B cell (primary cell): ENCODE results near the gene RAPGEF6. TPM values are rescaled to one million over a fixed set of nuclear protein-coding genes. Genes with fewer than 3 reads are reported as not detected.

ENCODE experiments used
- ATAC-seq: fragments of 200-7000 bp; cut with Tn5 transposase; one replicate; pipeline ENCODE4 v1.10.0; 2021; ENCODE audit warnings: low read depth, mild to moderate bottlenecking, moderate number of reproducible peaks, moderate library complexity
- CTCF ChIA-PET: fragments of 350-600 bp; sonication (Branson Sonifier 250); formaldehyde crosslinking; loops from one replicate; lab custom pipeline; 2021; ENCODE audit warnings: antibody characterized with exemption, inconsistent platforms; lab: Charles Lee
- POLR2A ChIA-PET: fragments of 350-600 bp; sonication (Branson Sonifier 250); formaldehyde crosslinking; loops from one replicate; lab custom pipeline; 2021; ENCODE audit warnings: antibody characterized with exemption; lab: Charles Lee
- DNase-seq: peaks from one replicate; pipeline ENCODE4 v3.0.0; 2013
- H2AFZ ChIP-seq: 2 replicates; pipeline ENCODE4 v1.6.1; 2012; ENCODE audit warnings: mild to moderate bottlenecking, low read depth, low read length; ENCODE audit not compliant: insufficient read depth, poor library complexity, severe bottlenecking
- H3K27ac ChIP-seq, 2 donors: 1 replicate in 1 of 2; 2 replicates in 1 of 2; pipeline ENCODE4 v1.5.1; 2012 to 2013; ENCODE audit warnings: low read length in 2 of 2, mild to moderate bottlenecking in 2 of 2, moderate library complexity in 1 of 2
- H3K27me3 ChIP-seq, 4 experiments: fragments of 200-600 bp in 1 of 4; sonication (generic) in 1 of 4; replicated peaks in 1 of 4; 1 replicate in 2 of 4; 2 replicates in 2 of 4; pipeline versions ENCODE4 v1.6.1 to v1.7.0; 2013 to 2016; ENCODE audit warnings: low read length in 3 of 4, mild to moderate bottlenecking in 2 of 4, mixed read lengths in 1 of 4, moderate library complexity in 1 of 4; ENCODE audit not compliant: insufficient read depth in 4 of 4, control insufficient read depth in 3 of 4; ENCODE audit errors: control extremely low read depth in 1 of 4
- H3K36me3 ChIP-seq, 2 experiments: replicated peaks in 1 of 2; 1 replicate in 1 of 2; 2 replicates in 1 of 2; pipeline versions ENCODE4 v1.6.1 to v1.7.1; 2013; ENCODE audit warnings: low read length in 1 of 2; ENCODE audit not compliant: insufficient read depth in 2 of 2, control insufficient read depth in 1 of 2; ENCODE audit errors: control extremely low read depth in 1 of 2, extremely low read depth in 1 of 2
- H3K4me1 ChIP-seq, 2 donors: fragments of 200-600 bp in 1 of 2; sonication (generic) in 1 of 2; 1 replicate in 1 of 2; 2 replicates in 1 of 2; pipeline versions ENCODE4 v1.5.1 to v1.6.1; 2013 to 2017; ENCODE audit warnings: low read length in 2 of 2; ENCODE audit not compliant: control insufficient read depth in 2 of 2, insufficient read depth in 2 of 2
- H3K4me2 ChIP-seq: replicated peaks from 2 replicates; pipeline ENCODE3; 2012; ENCODE audit warnings: mild to moderate bottlenecking, low read depth, low read length; ENCODE audit not compliant: poor library complexity, severe bottlenecking
- H3K4me3 ChIP-seq, 5 experiments: fragments of 200-600 bp in 1 of 5; sonication (generic) in 1 of 5; 1 replicate in 3 of 5; 2 replicates in 2 of 5; pipeline versions ENCODE4 v1.5.1 to v1.7.0; 2011 to 2016; ENCODE audit warnings: low read length in 4 of 5, mild to moderate bottlenecking in 4 of 5, low read depth in 2 of 5, control low read depth in 1 of 5, moderate library complexity in 1 of 5; ENCODE audit not compliant: insufficient read depth in 1 of 5; ENCODE audit errors: control extremely low read depth in 1 of 5, extremely low read depth in 1 of 5
- H3K79me2 ChIP-seq: fragments of 200-600 bp; sonication (generic); one replicate; pipeline ENCODE4 v1.6.0; 2016; ENCODE audit warnings: low read length; ENCODE audit not compliant: control insufficient read depth, insufficient read depth
- H3K9ac ChIP-seq: fragments of 200-600 bp; sonication (generic); 2 replicates; pipeline ENCODE4 v1.6.1; 2017; ENCODE audit warnings: mild to moderate bottlenecking, low read length, moderate library complexity
- H3K9me3 ChIP-seq, 3 donors: one replicate each; pipeline versions ENCODE4 v1.6.1 to v1.7.1; 2013; ENCODE audit warnings: low read length in 2 of 3; ENCODE audit not compliant: control insufficient read depth in 2 of 3, insufficient read depth in 1 of 3; ENCODE audit errors: control extremely low read depth in 1 of 3
- H4K20me1 ChIP-seq: 2 replicates; pipeline ENCODE4 v1.6.0; 2012; ENCODE audit warnings: mild to moderate bottlenecking, low read length; ENCODE audit not compliant: insufficient read depth, control insufficient read depth, poor library complexity, severe bottlenecking
- H3K27ac Mint-ChIP-seq: one replicate; pipeline ENCODE4 v1.8.0; 2021; ENCODE audit warnings: mixed read lengths
- H3K27me3 Mint-ChIP-seq: one replicate; pipeline ENCODE4 v1.8.0; 2021; ENCODE audit warnings: mixed read lengths
- H3K4me1 Mint-ChIP-seq: one replicate; pipeline ENCODE4 v1.8.0; 2021; ENCODE audit warnings: mixed read lengths
- H3K4me3 Mint-ChIP-seq: one replicate; pipeline ENCODE4 v1.8.0; 2021; ENCODE audit warnings: mixed read lengths
- H3K9me3 Mint-ChIP-seq: one replicate; pipeline ENCODE4 v1.8.0; 2022; ENCODE audit warnings: mixed read lengths; ENCODE audit not compliant: insufficient read depth
- CTCF ChIP-seq: fragments of 200-600 bp; IDR thresholded peaks from one replicate; pipeline ENCODE4 v1.8.0; 2022; ENCODE audit warnings: antibody characterized with exemption, mild to moderate bottlenecking
- EZH2 ChIP-seq: IDR thresholded peaks from 2 replicates; pipeline ENCODE4 v1.6.1; 2012; ENCODE audit warnings: borderline replicate concordance, low read depth, mild to moderate bottlenecking, moderate library complexity, low read length; ENCODE audit not compliant: insufficient read depth, poor library complexity, severe bottlenecking
- WGBS: methylation state at CpG from one replicate; pipeline ENCODE4 v1.1.5; 2013; ENCODE audit warnings: missing lambda C conversion rate; ENCODE audit not compliant: insufficient coverage; 5-methylcytosine and 5-hydroxymethylcytosine counted together
- intact Hi-C: fragments of 100-400 bp; cut with micrococcal nuclease; formaldehyde crosslinking; loops from one replicate; pipeline ENCODE4 v1.10.0; 2022
- polyA plus RNA-seq: library from polyadenylated mRNA; depleted of rRNA; stranded (reverse); fragments of >200 nt; gene quantifications from 2 replicates; pipeline ENCODE4 v1.2.3, GENCODE V29; 2012
- total RNA-seq, 2 donors: library from RNA; stranded (reverse); fragments of 120-200 nt in 1 of 2; gene quantifications; 1 replicate in 1 of 2; 2 replicates in 1 of 2; pipeline versions ENCODE4 v1.2.3 to v1.2.4, GENCODE V29; 2013 to 2022

Gene RAPGEF6
- total and polyA plus RNA-seq, 2 donors (not counting 1 experiment from before 2014, with no cell fraction given) = 9.8 to 56.2 TPM

GRCh38 chr5:131630208-131630962 lies 4.6 kb downstream of the RAPGEF6 start:
- TF ChIP-seq EZH2 = no peak
- TF ChIP-seq CTCF = no peak
- ATAC-seq = no peak
- Mint-ChIP-seq H3K9me3 (no peaks in the 10 kb centered on the region), H3K4me1 (peaks cover 46% of the 10 kb centered on the region), H3K27ac (no peak overlapping the region), H3K27me3 (no peaks in the 10 kb centered on the region), H3K4me3 (no peak overlapping the region)
- H2AFZ ChIP-seq = no peak overlapping the region
- H3K4me1 ChIP-seq = peaks cover 25 to 28% of the 10 kb centered on the region in 2 donors
- H3K9ac ChIP-seq = no peak overlapping the region
- peaks cover 96% of the 10 kb centered on the region for H3K79me2 ChIP-seq
- DNase-seq = no peak
- intact Hi-C loops = loop anchor here (10.0 kb wide), 3 partner anchors 246 to 864 kb away; partner anchors contain the start of genes HINT1 and IRF1
- no peak overlapping the region for H3K27ac ChIP-seq
- no peak overlapping the region for H3K4me2 ChIP-seq
- ChIA-PET POLR2A (interaction anchor here (0.6 kb wide), 1 partner anchor 29 kb away, joined by 10 read pairs; no protein-coding TSS in a partner anchor), CTCF (interaction anchor here (0.7 to 2.6 kb wide), 3 partner anchors 41 to 379 kb away, joined by 3 to 7 read pairs (median 3); no protein-coding TSS in a partner anchor)
- no peaks in the 10 kb centered on the region for H3K9me3 ChIP-seq
- no peak overlapping the region for H3K4me3 ChIP-seq
- 95% methylated on average over 4 of the region's 4 CpGs for WGBS
- no peaks in the 10 kb centered on the region for H3K27me3 ChIP-seq
- H4K20me1 ChIP-seq = peaks cover 58% of the 10 kb centered on the region
- peaks cover 0 to 7% of the 10 kb centered on the region in 2 experiments for H3K36me3 ChIP-seq

- Mint-ChIP-seq H3K4me1 (peaks cover 40% of the 10 kb centered on the region), H3K4me3 (no peak overlapping the region), H3K9me3 (no peaks in the 10 kb centered on the region), H3K27me3 (no peaks in the 10 kb centered on the region), H3K27ac (no peak overlapping the region)
- TF ChIP-seq EZH2 (no peak), CTCF (no peak)
- H3K27me3 ChIP-seq = no peaks in the 10 kb centered on the region
- H3K4me2 ChIP-seq = no peak overlapping the region
- H3K4me3 ChIP-seq = no peak overlapping the region
- no CpG with 5 or more reads among the region's 1 CpG for WGBS
- H3K79me2 ChIP-seq = peaks cover 100% of the 10 kb centered on the region
- H2AFZ ChIP-seq = no peak overlapping the region
- H3K9me3 ChIP-seq = no peaks in the 10 kb centered on the region
- H4K20me1 ChIP-seq = peaks cover 69% of the 10 kb centered on the region
- H3K4me1 ChIP-seq = peaks cover 23 to 28% of the 10 kb centered on the region in 2 donors
- DNase-seq (no peak), ATAC-seq (no peak)
- H3K9ac ChIP-seq = no peak overlapping the region
- intact Hi-C loops = no loop called here
- H3K36me3 ChIP-seq = peaks cover 0 to 7% of the 10 kb centered on the region in 2 experiments
- no peak overlapping the region for H3K27ac ChIP-seq
- CTCF ChIA-PET = interaction anchor here (1.0 to 1.4 kb wide), 2 partner anchors 18 to 380 kb away, joined by 3 read pairs; no protein-coding TSS in a partner anchor
- POLR2A ChIA-PET = no interaction called here
Measured at GRCh38 chr5:131628990-131629389, 6.0 kb downstream of the RAPGEF6 start.
